CD8-positive, alpha-beta memory T cell (primary cell): ENCODE results near the gene CRPPA. TPM values are rescaled to one million over a fixed set of nuclear protein-coding genes. Genes with fewer than 3 reads are reported as not detected.

ENCODE experiments used
- CTCF ChIA-PET: fragments of 350-600 bp; sonication (Branson Sonifier 250); formaldehyde crosslinking; loops from one replicate; lab custom pipeline; 2021; ENCODE audit warnings: antibody characterized with exemption; lab: Charles Lee
- POLR2A ChIA-PET: fragments of 350-600 bp; sonication (Branson Sonifier 250); formaldehyde crosslinking; loops from one replicate; lab custom pipeline; 2021; ENCODE audit warnings: antibody characterized with exemption; lab: Charles Lee
- DNase-seq, 5 donors: peaks; one replicate each; pipeline versions ENCODE4 v3.0.0 to v3.0.0-alpha.2; 2020 to 2022; ENCODE audit warnings: mixed read lengths in 1 of 5
- H3K27ac ChIP-seq: one replicate; pipeline ENCODE4 v1.7.0; 2013; ENCODE audit warnings: low read depth, mild to moderate bottlenecking, low read length, moderate library complexity
- H3K27me3 ChIP-seq: 2 replicates; pipeline ENCODE4 v1.7.0; 2013; ENCODE audit warnings: low read length, mild to moderate bottlenecking; ENCODE audit not compliant: insufficient read depth, poor library complexity, severe bottlenecking
- H3K36me3 ChIP-seq: 2 replicates; pipeline ENCODE4 v1.7.0; 2013; ENCODE audit warnings: mild to moderate bottlenecking, low read length, moderate library complexity; ENCODE audit not compliant: insufficient read depth
- H3K4me1 ChIP-seq: 2 replicates; pipeline ENCODE4 v1.7.0; 2013; ENCODE audit warnings: mild to moderate bottlenecking, low read length, moderate library complexity; ENCODE audit not compliant: insufficient read depth
- H3K4me3 ChIP-seq: 2 replicates; pipeline ENCODE4 v1.7.0; 2013; ENCODE audit warnings: mild to moderate bottlenecking, low read length
- H3K9me3 ChIP-seq: 2 replicates; pipeline ENCODE4 v1.7.0; 2013; ENCODE audit warnings: mild to moderate bottlenecking, low read length
- H3K27ac Mint-ChIP-seq, 8 donors: one replicate each; pipeline ENCODE4 v1.8.0; 2020 to 2021; ENCODE audit warnings: mixed read lengths in 8 of 8, mild to moderate bottlenecking in 6 of 8, inconsistent platforms in 3 of 8, moderate library complexity in 3 of 8
- H3K27me3 Mint-ChIP-seq, 2 donors: one replicate each; pipeline ENCODE4 v1.8.0; 2020 to 2021; ENCODE audit warnings: mixed read lengths in 2 of 2, mild to moderate bottlenecking in 1 of 2, moderate library complexity in 1 of 2
- H3K36me3 Mint-ChIP-seq, 3 donors: one replicate each; pipeline ENCODE4 v1.8.0; 2020 to 2021; ENCODE audit warnings: mixed read lengths in 3 of 3, inconsistent platforms in 1 of 3, mild to moderate bottlenecking in 1 of 3
- H3K4me1 Mint-ChIP-seq, 3 donors: one replicate each; pipeline ENCODE4 v1.8.0; 2020 to 2021; ENCODE audit warnings: mixed read lengths in 3 of 3, inconsistent platforms in 1 of 3, mild to moderate bottlenecking in 1 of 3
- H3K4me3 Mint-ChIP-seq, 7 donors: one replicate each; pipeline ENCODE4 v1.8.0; 2020 to 2021; ENCODE audit warnings: mixed read lengths in 7 of 7, mild to moderate bottlenecking in 6 of 7, moderate library complexity in 4 of 7, inconsistent platforms in 2 of 7
- H3K9me3 Mint-ChIP-seq, 5 donors: one replicate each; pipeline ENCODE4 v1.8.0; 2020 to 2022; ENCODE audit warnings: mixed read lengths in 5 of 5, mild to moderate bottlenecking in 3 of 5, moderate library complexity in 2 of 5, inconsistent platforms in 1 of 5
- polyA plus RNA-seq: library from polyadenylated mRNA; unstranded; fragments of 300-500 nt; fragmentation: Illumina TruSeq; gene quantifications from one replicate; pipeline ENCODE4 v1.2.3, GENCODE V29; 2021
- total RNA-seq, 2 experiments: library from RNA; stranded (reverse); gene quantifications; one replicate each; pipeline ENCODE4 v1.2.3, GENCODE V29; 2021

The CRPPA gene
- total and polyA plus RNA-seq, 3 experiments from 2014 or later = 0.32 to 1.8 (median 1.6) TPM

- no peaks in the 10 kb centered on the region for H3K9me3 ChIP-seq
- H3K27ac Mint-ChIP-seq = no peak overlapping the region
- H3K36me3 Mint-ChIP-seq = no peaks in the 10 kb centered on the region
- H3K36me3 ChIP-seq = no peaks in the 10 kb centered on the region
- peaks cover 0 to 5% (median 3%) of the 10 kb centered on the region in 3 donors for H3K4me1 Mint-ChIP-seq
- no peak overlapping the region for H3K27ac ChIP-seq
- POLR2A ChIA-PET = no interaction called here
- H3K27me3 ChIP-seq = no peaks in the 10 kb centered on the region
- CTCF ChIA-PET = no interaction called here
- H3K4me3 Mint-ChIP-seq = no peak overlapping the region
- H3K9me3 Mint-ChIP-seq = peaks cover 0 to 2% (median 0%) of the 10 kb centered on the region in 5 donors
- no peaks in the 10 kb centered on the region for H3K4me1 ChIP-seq
- H3K4me3 ChIP-seq = no peak overlapping the region
- H3K27me3 Mint-ChIP-seq = no peaks in the 10 kb centered on the region
- no peak for DNase-seq
Measured at GRCh38 chr7:16412274-16413254, 8.8 kb downstream of the CRPPA start.

- POLR2A ChIA-PET = interaction anchor here (0.6 kb wide), 1 partner anchor 81 kb away, joined by 3 read pairs; no protein-coding TSS in a partner anchor
- Mint-ChIP-seq H3K4me3 (no peak overlapping the region), H3K4me1 (no peaks in the 10 kb centered on the region), H3K27ac (no peak overlapping the region), H3K27me3 (no peaks in the 10 kb centered on the region), H3K9me3 (no peaks in the 10 kb centered on the region), H3K36me3 (no peaks in the 10 kb centered on the region)
- Histone ChIP-seq H3K4me3 (no peak overlapping the region), H3K27me3 (no peaks in the 10 kb centered on the region), H3K4me1 (no peaks in the 10 kb centered on the region), H3K36me3 (no peaks in the 10 kb centered on the region), H3K27ac (no peak overlapping the region), H3K9me3 (no peaks in the 10 kb centered on the region)
- DNase-seq = no peak
- CTCF ChIA-PET = no interaction called here
Measured at GRCh38 chr7:16411391-16411790, 9.9 kb downstream of the CRPPA start.

DNA sequence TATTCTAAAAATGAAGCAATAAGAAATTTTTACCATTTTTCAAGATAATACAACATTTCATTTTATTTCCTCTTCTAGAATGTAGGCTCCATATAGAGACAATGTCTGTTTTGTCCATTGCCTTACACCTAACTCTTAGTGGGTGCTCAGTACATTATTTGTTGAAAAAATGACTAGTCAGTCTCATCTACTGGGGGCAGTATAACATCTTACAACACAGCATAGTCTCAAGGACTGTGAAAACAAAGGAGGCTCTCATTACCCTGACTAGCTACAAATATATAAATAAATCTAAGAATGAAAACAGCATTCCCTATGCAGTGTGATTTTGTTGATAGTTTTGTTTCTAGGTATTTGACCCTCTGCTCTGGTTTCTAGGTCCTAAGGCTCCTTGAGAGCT, 11.6 kb downstream of the CRPPA start:
- Mint-ChIP-seq H3K36me3 (no peaks in the 10 kb centered on the region), H3K4me3 (no peak overlapping the region), H3K9me3 (no peaks in the 10 kb centered on the region), H3K27me3 (no peaks in the 10 kb centered on the region), H3K4me1 (no peaks in the 10 kb centered on the region), H3K27ac (no peak overlapping the region)
- Histone ChIP-seq H3K36me3 (no peaks in the 10 kb centered on the region), H3K27ac (no peak overlapping the region), H3K4me3 (no peak overlapping the region), H3K9me3 (no peaks in the 10 kb centered on the region), H3K4me1 (no peaks in the 10 kb centered on the region), H3K27me3 (no peaks in the 10 kb centered on the region)
- ChIA-PET CTCF (no interaction called here), POLR2A (no interaction called here)
- no peak for DNase-seq

DNA sequence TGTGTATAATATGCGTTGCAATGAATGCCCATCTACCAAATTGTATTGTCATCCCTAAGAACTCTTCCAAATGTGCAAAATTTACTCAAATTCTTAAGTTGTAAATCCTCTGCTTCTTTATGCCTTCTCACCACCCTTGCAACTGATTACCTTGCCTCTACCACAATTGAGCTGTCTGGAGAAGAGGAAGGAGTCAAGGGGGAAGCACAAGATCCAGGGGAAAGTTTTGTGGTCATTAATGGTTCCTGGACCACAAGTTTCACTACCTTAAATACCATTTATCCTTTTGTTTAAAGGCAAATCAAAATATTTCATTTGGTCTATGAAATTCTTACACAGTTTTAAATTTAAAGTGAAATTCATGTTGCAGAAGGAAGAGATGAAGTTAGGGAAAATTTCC, 16.7 kb downstream of the CRPPA start:
- no peak overlapping the region for H3K4me3 Mint-ChIP-seq
- no peak overlapping the region for H3K27ac Mint-ChIP-seq
- no peaks in the 10 kb centered on the region for H3K27me3 Mint-ChIP-seq
- H3K4me3 ChIP-seq = no peak overlapping the region
- ChIA-PET CTCF (interaction anchor here (0.7 to 1.5 kb wide), 3 partner anchors 11 to 145 kb away, joined by 3 to 5 read pairs (median 3); no protein-coding TSS in a partner anchor), POLR2A (no interaction called here)
- H3K36me3 ChIP-seq = no peaks in the 10 kb centered on the region
- no peaks in the 10 kb centered on the region for H3K4me1 ChIP-seq
- peaks cover 0 to 22% (median 17%) of the 10 kb centered on the region in 3 donors for H3K36me3 Mint-ChIP-seq
- no peaks in the 10 kb centered on the region for H3K27me3 ChIP-seq
- peaks cover 4% of the 10 kb centered on the region for H3K9me3 ChIP-seq
- H3K27ac ChIP-seq = no peak overlapping the region
- H3K4me1 Mint-ChIP-seq = no peaks in the 10 kb centered on the region
- peaks cover 11 to 24% (median 13%) of the 10 kb centered on the region in 5 donors for H3K9me3 Mint-ChIP-seq
- no peak for DNase-seq

DNA sequence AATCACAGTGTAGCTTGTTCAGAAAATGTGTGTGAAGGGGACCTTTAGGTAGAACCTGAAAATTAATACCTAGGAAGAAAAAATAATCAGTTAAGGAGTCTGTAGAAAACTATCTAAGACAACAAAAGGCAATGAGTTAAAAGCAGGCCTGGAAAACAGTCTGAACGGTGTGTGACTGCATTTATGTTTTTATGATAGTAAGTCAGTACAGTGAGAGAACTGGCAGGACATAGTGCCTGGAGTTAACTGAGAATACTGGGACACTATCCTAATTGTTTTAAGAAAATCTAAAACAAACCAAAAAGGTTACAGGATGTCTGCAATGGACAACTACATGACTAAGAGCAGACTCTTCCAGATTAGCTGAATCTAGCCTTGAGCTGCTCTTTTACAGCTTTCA, 17.9 kb downstream of the CRPPA start:
- Mint-ChIP-seq H3K4me1 (no peaks in the 10 kb centered on the region), H3K36me3 (peaks cover 0 to 22% (median 17%) of the 10 kb centered on the region in 3 donors), H3K9me3 (peaks cover 11 to 24% (median 13%) of the 10 kb centered on the region in 5 donors), H3K27me3 (no peaks in the 10 kb centered on the region), H3K4me3 (no peak overlapping the region), H3K27ac (no peak overlapping the region)
- Histone ChIP-seq H3K27me3 (no peaks in the 10 kb centered on the region), H3K9me3 (peaks cover 5% of the 10 kb centered on the region), H3K36me3 (no peaks in the 10 kb centered on the region), H3K4me1 (no peaks in the 10 kb centered on the region), H3K27ac (no peak overlapping the region), H3K4me3 (no peak overlapping the region)
- ChIA-PET POLR2A (no interaction called here), CTCF (interaction anchor here (1.9 kb wide), 1 partner anchor 18 kb away, joined by 4 read pairs; the partner anchor contains the start of gene CRPPA)
- DNase-seq = no peak

- Histone ChIP-seq H3K4me1 (no peaks in the 10 kb centered on the region), H3K4me3 (no peak overlapping the region), H3K27ac (no peak overlapping the region), H3K27me3 (no peaks in the 10 kb centered on the region), H3K36me3 (no peaks in the 10 kb centered on the region), H3K9me3 (peaks cover 5% of the 10 kb centered on the region)
- peaks cover 0 to 22% (median 17%) of the 10 kb centered on the region in 3 donors for H3K36me3 Mint-ChIP-seq
- CTCF ChIA-PET = interaction anchor here (1.9 kb wide), 1 partner anchor 18 kb away, joined by 4 read pairs; the partner anchor contains the start of gene CRPPA
- no peak for DNase-seq
- POLR2A ChIA-PET = no interaction called here
- H3K4me3 Mint-ChIP-seq = no peak overlapping the region
- no peak overlapping the region for H3K27ac Mint-ChIP-seq
- no peaks in the 10 kb centered on the region for H3K4me1 Mint-ChIP-seq
- H3K9me3 Mint-ChIP-seq = peaks cover 11 to 24% (median 13%) of the 10 kb centered on the region in 5 donors
- no peaks in the 10 kb centered on the region for H3K27me3 Mint-ChIP-seq
Measured at GRCh38 chr7:16402940-16403339, 18.4 kb downstream of the CRPPA start.

GRCh38 chr7:16402091-16402490, 19.2 kb downstream of the CRPPA start:
- Histone ChIP-seq H3K27ac (no peak overlapping the region), H3K9me3 (peaks cover 7% of the 10 kb centered on the region), H3K36me3 (no peaks in the 10 kb centered on the region), H3K4me3 (no peak overlapping the region), H3K27me3 (no peaks in the 10 kb centered on the region), H3K4me1 (no peaks in the 10 kb centered on the region)
- ChIA-PET CTCF (interaction anchor here (1.9 kb wide), 1 partner anchor 19 kb away, joined by 4 read pairs; the partner anchor contains the start of gene CRPPA), POLR2A (no interaction called here)
- peaks cover 0 to 22% (median 17%) of the 10 kb centered on the region in 3 donors for H3K36me3 Mint-ChIP-seq
- no peak for DNase-seq
- H3K9me3 Mint-ChIP-seq = peaks cover 11 to 24% (median 18%) of the 10 kb centered on the region in 5 donors
- no peak overlapping the region for H3K4me3 Mint-ChIP-seq
- H3K4me1 Mint-ChIP-seq = no peaks in the 10 kb centered on the region
- no peak overlapping the region for H3K27ac Mint-ChIP-seq
- no peaks in the 10 kb centered on the region for H3K27me3 Mint-ChIP-seq

- no peak for DNase-seq
- no peaks in the 10 kb centered on the region for H3K27me3 ChIP-seq
- H3K4me1 ChIP-seq = no peaks in the 10 kb centered on the region
- Mint-ChIP-seq H3K9me3 (peaks cover 18 to 32% (median 25%) of the 10 kb centered on the region in 5 donors), H3K27ac (no peak overlapping the region), H3K4me1 (peaks cover 0 to 5% (median 0%) of the 10 kb centered on the region in 3 donors), H3K4me3 (no peak overlapping the region), H3K27me3 (no peaks in the 10 kb centered on the region), H3K36me3 (peaks cover 0 to 27% (median 17%) of the 10 kb centered on the region in 3 donors)
- peaks cover 9% of the 10 kb centered on the region for H3K9me3 ChIP-seq
- ChIA-PET CTCF (no interaction called here), POLR2A (no interaction called here)
- no peak overlapping the region for H3K4me3 ChIP-seq
- H3K36me3 ChIP-seq = no peaks in the 10 kb centered on the region
- no peak overlapping the region for H3K27ac ChIP-seq
Measured at GRCh38 chr7:16400893-16401275, 20.5 kb downstream of the CRPPA start.
